HepG2 (cell line): ENCODE results near the gene SNAPIN. TPM values are rescaled to one million over a fixed set of nuclear protein-coding genes. Genes with fewer than 3 reads are reported as not detected.

ENCODE experiments used
- ATAC-seq: fragments of 200-7000 bp; cut with Tn5 transposase; 3 replicates; pipeline ENCODE4 v1.9.1; 2020; ENCODE audit warnings: mild to moderate bottlenecking, moderate library complexity
- BruUV-seq: library from RNA; stranded (reverse); fragments of 400-500 nt; replicated peaks from 2 replicates; lab custom pipeline; 2021; lab: Mats Ljungman, UMichigan
- CTCF ChIA-PET: fragments of 300-600 bp; formaldehyde crosslinking; extraction: SDS; loops from one replicate; lab custom pipeline; 2021; ENCODE audit warnings: low total read pairs, inconsistent platforms, low intra/inter-chr PET ratio; lab: Yijun Ruan, JAX
- POLR2A ChIA-PET: fragments of 350-600 bp; sonication (Branson Sonifier 250); formaldehyde crosslinking; loops from one replicate; lab custom pipeline; 2020; ENCODE audit warnings: antibody characterized with exemption, inconsistent platforms; lab: Yijun Ruan, JAX
- DNase-seq: peaks from one replicate; pipeline ENCODE4 v3.0.0-alpha.2; 2015; ENCODE audit warnings: low spot score
- FAIRE-seq: peaks from 3 replicates; lab custom pipeline; 2011; peaks lifted over from hg19 to GRCh38; lab: Jason Lieb, UNC
- H2AFZ ChIP-seq: one replicate; pipeline ENCODE4 v1.6.1; 2011; ENCODE audit warnings: low read length, inconsistent platforms
- H3K27ac ChIP-seq: fragments of 300-600 bp; 3 replicates; pipeline ENCODE4 v1.8.0; 2011; ENCODE audit warnings: mixed run types, mild to moderate bottlenecking, mixed read lengths, low read length, inconsistent platforms; ENCODE audit not compliant: insufficient read depth; ENCODE audit errors: extremely low read length
- H3K27me3 ChIP-seq, 2 experiments: fragments of 200-600 bp in 1 of 2; 2 replicates in 1 of 2; 3 replicates in 1 of 2; pipeline versions ENCODE4 v1.6.0 to v1.8.0; 2011; ENCODE audit warnings: low read length in 2 of 2, mild to moderate bottlenecking in 2 of 2, moderate library complexity in 2 of 2, inconsistent platforms in 1 of 2; ENCODE audit not compliant: insufficient read depth in 2 of 2, control insufficient read depth in 1 of 2
- H3K36me3 ChIP-seq, 2 experiments: fragments of 200-600 bp in 1 of 2; replicated peaks in 1 of 2; 2 replicates in 1 of 2; 3 replicates in 1 of 2; pipeline versions ENCODE4 v1.5.1 to v1.8.0; 2011; ENCODE audit warnings: low read length in 2 of 2, inconsistent platforms in 1 of 2; ENCODE audit not compliant: insufficient read depth in 2 of 2, control insufficient read depth in 1 of 2
- H3K4me1 ChIP-seq: 2 replicates; pipeline ENCODE4 v1.5.1; 2012; ENCODE audit warnings: low read length, inconsistent platforms; ENCODE audit not compliant: insufficient read depth
- H3K4me2 ChIP-seq: 2 replicates; pipeline ENCODE4 v1.6.0; 2011; ENCODE audit warnings: low read depth, low read length, inconsistent platforms
- H3K4me3 ChIP-seq, 3 experiments: fragments of 200-600 bp in 1 of 3; sonication (generic), shearing (Covaris generic) in 1 of 3; replicated peaks in 1 of 3; 2 replicates each; pipeline ENCODE4 v1.5.1; 2011 to 2016; ENCODE audit warnings: low read length in 3 of 3, inconsistent platforms in 2 of 3, low read depth in 2 of 3, mild to moderate bottlenecking in 2 of 3, control low read depth in 1 of 3, mixed read lengths in 1 of 3; ENCODE audit not compliant: insufficient read depth in 1 of 3
- H3K79me2 ChIP-seq: one replicate; pipeline ENCODE4 v1.6.1; 2011; ENCODE audit warnings: low read length, inconsistent platforms; ENCODE audit not compliant: insufficient read depth
- H3K9ac ChIP-seq: 2 replicates; pipeline ENCODE4 v1.6.0; 2011; ENCODE audit warnings: mild to moderate bottlenecking, low read depth, low read length, inconsistent platforms; ENCODE audit not compliant: insufficient read depth
- H3K9me3 ChIP-seq: 2 replicates; pipeline ENCODE4 v1.5.1; 2012; ENCODE audit warnings: mild to moderate bottlenecking, low read length
- H4K20me1 ChIP-seq: 2 replicates; pipeline ENCODE4 v1.6.0; 2011; ENCODE audit warnings: inconsistent platforms, mild to moderate bottlenecking, low read length, moderate library complexity; ENCODE audit not compliant: insufficient read depth
- HNF4G ChIP-seq, 2 experiments: sonication (generic) in 1 of 2; formaldehyde crosslinking in 1 of 2; IDR thresholded peaks; 2 replicates each; pipeline versions ENCODE4 v1.4.0 to v1.6.1; 2011 to 2020; ENCODE audit warnings: borderline replicate concordance in 2 of 2, low read depth in 2 of 2, mild to moderate bottlenecking in 2 of 2, low read length in 1 of 2, missing genetic modification reagents in 1 of 2, moderate library complexity in 1 of 2
- RBFOX2 ChIP-seq: fragments of 200-400 bp; formaldehyde crosslinking; IDR thresholded peaks from 2 replicates; pipeline ENCODE4 v1.6.1; 2017; ENCODE audit warnings: low read depth, mild to moderate bottlenecking, low read length
- ZNF350 ChIP-seq: sonication (generic); formaldehyde crosslinking; IDR thresholded peaks from 2 replicates; pipeline ENCODE4 v1.4.0; 2020; ENCODE audit warnings: mild to moderate bottlenecking, low read depth, missing genetic modification reagents, borderline replicate concordance
- ZNF567 ChIP-seq: sonication (generic); formaldehyde crosslinking; IDR thresholded peaks from 2 replicates; pipeline ENCODE4 v1.8.1; 2023; ENCODE audit warnings: mild to moderate bottlenecking, missing genetic modification reagents, borderline replicate concordance
- ZSCAN29 ChIP-seq: sonication (generic); formaldehyde crosslinking; conservative IDR thresholded peaks from 2 replicates; pipeline ENCODE4 v1.4.0; 2020; ENCODE audit warnings: mild to moderate bottlenecking, missing genetic modification reagents
- WGBS: methylation state at CpG from one replicate; pipeline ENCODE4 v1.1.6; 2017; ENCODE audit warnings: low lambda C conversion rate; 5-methylcytosine and 5-hydroxymethylcytosine counted together
- in situ Hi-C: cut with HindIII; loops from 2 replicates; pipeline ENCODE4 v1.10.0; 2017; ENCODE audit warnings: low pct_unique_long_range_greater_than_20kb; ENCODE audit not compliant: extremely low pct_ligation_motif_present
- intact Hi-C: fragments of 100-400 bp; cut with micrococcal nuclease; formaldehyde crosslinking; loops from one replicate; pipeline ENCODE4 v1.10.0; 2022; ENCODE audit not compliant: unreplicated experiment
- polyA plus RNA-seq, 8 experiments: library from polyadenylated mRNA; depleted of rRNA in 3 of 8; stranded (reverse) in 7 of 8; unstranded in 1 of 8; fragments of >200 nt; fragmentation: Illumina TruSeq in 4 of 8; extraction: Trizol in 4 of 8; gene quantifications; 2 replicates each; pipeline versions ENCODE4 v1.2.1 to v1.2.3, GENCODE V29; 2011 to 2016; ENCODE audit warnings: low read depth in 4 of 8, missing spikeins in 1 of 8, mixed read lengths in 1 of 8; ENCODE audit not compliant: insufficient read depth in 1 of 8
- total RNA-seq, 5 experiments: library from RNA; depleted of rRNA; stranded (reverse); fragments of >200 nt; fragmentation: Illumina TruSeq; extraction: Trizol; gene quantifications; 2 replicates each; pipeline ENCODE4 v1.2.3, GENCODE V29; 2016; ENCODE audit warnings: low read depth in 1 of 5

The SNAPIN gene
- total and polyA plus RNA-seq, 2 of the 13 experiments (the other 11 are each of a cell fraction or from before 2014, with no cell fraction given), result 23.9 to 25.7 TPM

DNA sequence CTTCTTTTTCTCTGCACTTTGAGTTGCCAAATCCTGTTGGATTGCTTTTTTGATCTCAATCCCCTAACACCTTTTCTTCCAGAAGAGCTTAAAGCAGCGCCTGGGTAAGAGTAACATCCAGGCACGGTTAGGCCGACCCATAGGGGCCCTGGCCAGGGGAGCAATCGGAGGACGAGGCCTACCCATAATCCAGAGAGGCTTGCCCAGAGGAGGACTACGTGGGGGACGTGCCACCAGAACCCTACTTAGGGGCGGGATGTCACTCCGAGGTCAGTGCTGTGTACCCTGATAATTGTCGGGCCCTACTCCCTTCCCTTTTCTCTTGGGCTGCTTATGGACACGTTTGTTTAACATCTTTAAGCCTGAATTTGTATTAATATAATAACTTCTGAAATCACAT is 16.3 kb upstream of the SNAPIN start:
- POLR2A ChIA-PET, result interaction anchor here (3.6 to 4.2 kb wide), 2 partner anchors 8 to 14 kb away, joined by 16 to 40 read pairs; partner anchors contain the start of genes CHTOP, S100A1 and S100A13
- H3K4me1 ChIP-seq, result peaks cover 11% of the 10 kb centered on the region
- intact Hi-C loops, result no loop called here
- peaks cover 21 to 86% of the 10 kb centered on the region in 2 experiments for H3K36me3 ChIP-seq
- CTCF ChIA-PET, result no interaction called here
- H4K20me1 ChIP-seq, result no peaks in the 10 kb centered on the region; the same call in 1 of the 2 replicates
- ATAC-seq, result no peak
- no peak overlapping the region for H2AFZ ChIP-seq
- no peak overlapping the region for H3K9ac ChIP-seq
- TF ChIP-seq ZSCAN29 (CRISPR knock-in tag) (no peak), ZNF567 (CRISPR knock-in tag) (no peak), RBFOX2 (0 out of 2 replicates have a peak, but pooled peaks have one; percentile 26), HNF4G (IDR thresholded peaks at IDR 0.05; ENCODE audit: borderline replicate concordance, low read depth, low read length) (no peak), HNF4G (CRISPR knock-in tag; IDR thresholded peaks at IDR 0.05; ENCODE audit: borderline replicate concordance, low read depth) (no peak)
- TF ChIP-seq, all 625 proteins: peak for 1
- Histone ChIP-seq H3K4me3 (no peak overlapping the region), H3K27ac (no peak overlapping the region), H3K4me2 (no peak overlapping the region), H3K27me3 (no peaks in the 10 kb centered on the region), H3K79me2 (peaks cover 6% of the 10 kb centered on the region), H3K9me3 (no peaks in the 10 kb centered on the region)
- 96% methylated on average over 11 of the region's 11 CpGs for WGBS
- DNase-seq, result no peak
- in situ Hi-C loops, result no loop called here
- no peak for FAIRE-seq
- no TSS peak for BruUV-seq

GRCh38 chr1:153643100-153643499 is 15.4 kb upstream of the SNAPIN start:
- TSS peak; percentile 0 for BruUV-seq

More at GRCh38 chr1:153643100-153643499, 15.4 kb upstream of the SNAPIN start:
- Histone ChIP-seq H3K4me1 (peaks cover 15% of the 10 kb centered on the region), H3K27me3 (no peaks in the 10 kb centered on the region), H3K9ac (no peak overlapping the region), H3K36me3 (peaks cover 21 to 78% of the 10 kb centered on the region in 2 experiments), H3K79me2 (peaks cover 6% of the 10 kb centered on the region), H3K4me3 (no peak overlapping the region), H3K27ac (no peak overlapping the region), H3K4me2 (no peak overlapping the region), H2AFZ (no peak overlapping the region), H3K9me3 (no peaks in the 10 kb centered on the region), H4K20me1 (no peaks in the 10 kb centered on the region; the same call in 1 of the 2 replicates)
- 98% methylated on average over 11 of the region's 11 CpGs for WGBS
- in situ Hi-C loops (no loop called here), intact Hi-C loops (no loop called here)
- TF ChIP-seq RBFOX2, result 0 out of 2 replicates have a peak, but pooled peaks have one; percentile 1
- no peak for TF ChIP-seq ZNF350
- ChIA-PET POLR2A (interaction anchor here (0.9 to 4.2 kb wide), 9 partner anchors 9 to 133 kb away, joined by 3 to 40 read pairs (median 6); partner anchors contain the start of genes CHTOP, S100A1, S100A13 and S100A14), CTCF (no interaction called here)
- ATAC-seq (no peak), DNase-seq (no peak), FAIRE-seq (no peak)
